Islet of Langerhans (tissue), 1 donor: ENCODE data around the gene LRIG1.
A peak's percentile ranks its signal among the peaks of the same experiment; 100 is the strongest.

ENCODE experiments used
- FAIRE-seq: peaks from one replicate; lab custom pipeline; 2011; peaks lifted over from hg19 to GRCh38; lab: Jason Lieb, UNC

The LRIG1 gene

DNA sequence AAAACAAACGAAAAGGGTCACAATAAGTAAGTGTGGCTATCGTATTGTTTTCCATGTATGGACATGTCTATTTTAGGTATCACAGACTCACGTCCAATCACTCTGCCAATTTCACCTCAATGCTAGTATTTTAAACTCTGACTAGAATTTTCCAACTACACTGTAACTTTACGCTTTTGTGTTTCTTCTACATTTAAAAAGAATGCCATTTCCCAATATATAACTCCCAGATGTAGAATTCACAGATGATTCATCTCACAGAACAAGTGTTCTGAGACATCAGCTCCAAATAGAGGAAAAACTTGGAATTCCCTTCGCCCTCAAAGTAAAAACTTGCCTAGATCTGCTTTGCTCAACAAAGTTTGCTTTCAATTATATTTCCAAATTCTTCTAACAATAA lies 14.2 kb downstream of the LRIG1 start:
- FAIRE-seq: peak; percentile 13

DNA sequence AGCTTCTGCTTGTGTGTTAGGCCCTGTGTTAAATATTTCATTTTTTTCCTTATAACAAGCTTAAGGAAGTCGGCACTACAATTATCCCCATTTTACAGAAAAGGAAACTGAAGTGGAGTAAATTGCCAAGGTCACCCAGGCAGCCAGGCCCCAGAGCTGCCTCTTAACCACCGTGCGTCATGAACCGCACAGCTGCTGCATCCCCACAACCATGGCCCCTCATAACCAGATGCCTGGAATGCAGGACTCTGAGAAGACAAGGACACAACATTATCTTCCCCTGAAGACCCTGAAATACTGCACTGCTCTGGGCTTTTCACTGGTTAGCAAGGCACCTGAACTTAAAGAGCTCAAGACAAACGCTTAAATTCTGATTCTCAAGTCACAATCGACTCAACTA lies 14.6 kb downstream of the LRIG1 start:
- no peak for FAIRE-seq

DNA sequence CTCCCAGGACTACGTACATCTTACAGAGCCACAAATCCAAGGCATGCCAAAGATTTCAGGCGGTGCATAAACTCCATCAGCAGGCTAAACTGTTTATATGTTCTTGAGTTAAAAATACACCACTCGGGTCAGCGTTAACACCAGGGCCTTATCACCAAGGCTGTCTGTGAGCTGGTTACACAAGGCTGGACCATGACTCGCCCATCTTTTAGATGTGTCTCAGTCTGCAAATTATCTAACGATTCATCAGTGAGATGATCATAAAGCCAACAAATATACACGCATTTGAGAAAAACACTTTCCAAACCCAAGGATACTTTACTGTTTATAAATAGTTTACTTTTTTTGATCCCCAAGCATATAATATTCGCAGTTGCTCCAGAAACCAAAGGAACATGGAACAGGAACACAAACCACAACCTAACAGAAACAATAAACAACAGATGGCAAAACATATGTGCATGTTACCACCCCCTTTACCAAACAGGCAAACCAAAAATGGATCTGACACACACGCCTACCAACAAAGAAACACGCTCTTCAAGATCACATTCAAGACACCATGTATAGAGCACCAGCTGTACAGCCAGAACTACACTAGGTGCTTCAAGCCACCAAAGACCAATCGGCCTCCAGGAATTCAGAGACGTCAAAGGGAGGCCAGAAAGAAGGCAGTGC lies 15.4 kb downstream of the LRIG1 start:
- FAIRE-seq: peak; percentile 82

DNA sequence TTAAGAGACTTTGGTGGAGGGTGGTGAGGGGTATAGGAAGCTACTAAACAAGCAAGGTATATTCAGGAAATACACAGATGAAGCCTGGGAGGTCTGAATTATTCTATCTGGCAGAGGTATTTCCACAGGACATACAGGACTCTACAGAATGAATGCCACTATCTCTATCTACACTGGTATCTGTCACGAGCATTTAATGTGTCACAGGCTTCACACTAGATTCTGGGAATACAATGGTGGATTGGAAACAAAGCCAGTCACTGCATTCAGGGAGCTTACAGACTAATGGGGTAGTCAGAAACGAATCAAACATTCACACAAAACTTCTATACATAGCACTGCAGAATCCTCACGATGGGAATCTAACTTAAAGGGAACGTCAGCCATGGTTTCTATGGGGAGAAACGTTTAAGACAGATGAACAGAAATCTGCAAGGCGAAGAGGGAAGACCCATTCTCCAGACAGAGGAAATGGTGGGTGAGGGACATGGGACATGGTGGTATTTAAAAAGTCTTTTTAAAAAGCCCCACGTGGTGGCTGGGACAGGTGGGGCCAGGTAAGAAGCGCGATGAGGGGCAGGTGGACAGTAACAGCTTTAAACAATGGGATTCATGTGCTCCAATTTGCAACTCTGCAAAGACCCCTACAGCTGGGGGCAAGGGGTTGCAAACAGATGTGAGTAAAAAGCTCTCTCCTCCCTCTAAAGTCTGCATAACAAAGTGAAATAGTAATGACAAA lies 16.5 kb downstream of the LRIG1 start:
- FAIRE-seq: no peak

DNA sequence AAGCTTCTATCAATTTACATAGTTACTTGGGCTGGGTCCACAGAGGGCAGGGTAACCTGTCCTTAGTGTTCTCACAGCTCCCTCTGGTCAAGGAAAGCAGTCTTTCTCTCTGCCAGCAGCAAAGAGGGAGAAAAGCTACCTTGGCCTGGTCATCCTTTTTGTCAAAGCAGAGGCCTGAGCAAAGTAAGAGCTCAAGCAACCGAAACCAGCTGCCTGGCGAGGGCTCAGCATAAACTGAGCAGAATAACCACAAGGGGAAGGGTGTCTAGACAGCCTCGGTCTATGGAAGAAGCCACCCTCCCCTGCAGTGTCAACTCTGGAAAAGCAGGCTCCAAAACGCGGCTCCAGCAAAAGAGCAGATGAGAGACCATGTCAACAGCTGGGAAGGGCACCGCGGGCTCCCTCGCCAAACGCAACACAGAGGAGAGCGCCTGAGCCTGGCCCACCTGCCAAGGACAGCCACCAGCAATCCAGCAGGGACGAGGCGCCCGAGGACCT lies 17.4 kb downstream of the LRIG1 start:
- FAIRE-seq: no peak

- no peak for FAIRE-seq
Measured at GRCh38 chr3:66483006-66483405, 17.8 kb downstream of the LRIG1 start.

GRCh38 chr3:66482018-66482404 lies 18.8 kb downstream of the LRIG1 start:
- FAIRE-seq: no peak

- peak; percentile 84 for FAIRE-seq
Measured at GRCh38 chr3:66481071-66482017, 19.5 kb downstream of the LRIG1 start.

DNA sequence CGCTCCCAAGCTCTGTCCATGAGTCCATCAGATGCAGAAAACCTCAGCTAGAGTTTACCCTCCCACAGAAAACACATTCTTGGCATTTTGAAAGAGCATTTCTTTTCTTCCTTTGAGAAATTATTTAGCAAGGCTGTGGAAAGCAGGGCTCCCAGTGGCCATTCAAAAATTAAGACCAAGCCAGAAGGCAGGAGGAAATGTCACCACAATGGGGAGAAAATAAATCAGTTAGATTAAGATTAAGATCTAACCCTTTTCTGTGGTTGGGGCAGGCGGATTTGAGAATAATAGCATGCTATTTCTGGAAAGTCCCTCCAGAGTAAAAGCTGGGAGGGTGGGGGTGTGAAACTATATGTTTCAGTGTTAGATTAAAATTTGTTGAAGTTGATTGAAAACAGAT lies 20.2 kb downstream of the LRIG1 start:
- FAIRE-seq: no peak

DNA sequence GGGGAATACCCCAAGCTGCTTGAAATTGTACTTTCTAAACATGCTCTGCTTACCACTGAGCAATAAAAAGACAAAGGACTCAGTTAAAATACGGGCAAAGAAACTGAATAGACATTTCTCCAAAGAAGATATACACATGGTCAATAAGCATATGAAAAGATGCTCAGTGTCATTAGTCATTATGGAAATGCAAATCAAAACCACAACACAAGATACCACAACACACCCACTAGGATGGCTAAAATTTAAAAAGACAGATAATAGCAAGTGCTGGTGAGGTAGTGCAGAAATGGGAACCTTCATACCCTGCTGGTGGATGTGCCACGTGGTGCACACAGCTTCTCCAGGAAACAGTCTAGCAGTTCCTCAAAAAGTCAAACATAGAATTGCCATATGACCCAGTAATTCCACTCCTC lies 21.3 kb downstream of the LRIG1 start:
- FAIRE-seq: no peak

- FAIRE-seq: no peak
Measured at GRCh38 chr3:66478960-66479359, 21.9 kb downstream of the LRIG1 start.

- no peak for FAIRE-seq
Measured at GRCh38 chr3:66477856-66478255, 23.0 kb downstream of the LRIG1 start.

- FAIRE-seq: peak; percentile 94
Measured at GRCh38 chr3:66476852-66477381, 23.9 kb downstream of the LRIG1 start.

- peak; percentile 45 for FAIRE-seq
Measured at GRCh38 chr3:66475386-66476020, 25.3 kb downstream of the LRIG1 start.

- no peak for FAIRE-seq
Measured at GRCh38 chr3:66473692-66474091, 27.1 kb downstream of the LRIG1 start.

DNA sequence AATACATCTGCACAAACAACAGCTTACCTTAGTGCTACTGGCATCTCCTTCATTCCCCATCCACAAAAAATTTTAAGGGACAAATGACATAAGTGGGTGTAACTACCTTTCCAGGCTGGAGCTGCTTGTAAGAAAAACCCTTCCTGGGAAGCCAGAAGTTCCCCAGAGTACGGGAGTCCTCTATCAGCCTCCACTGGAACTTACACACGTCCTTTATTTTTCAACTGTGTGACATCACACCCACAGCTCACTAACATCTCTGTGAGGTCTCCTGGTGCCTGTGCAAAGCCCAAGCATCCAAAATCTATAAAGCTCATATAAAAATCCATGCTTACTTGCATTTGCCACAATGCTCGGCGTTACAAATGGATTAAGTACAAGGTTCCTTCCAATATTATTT lies 27.6 kb downstream of the LRIG1 start:
- FAIRE-seq: no peak

GRCh38 chr3:66472313-66473134 lies 28.3 kb downstream of the LRIG1 start:
- no peak for FAIRE-seq

GRCh38 chr3:66470956-66471686 lies 29.7 kb downstream of the LRIG1 start:
- no peak for FAIRE-seq

DNA sequence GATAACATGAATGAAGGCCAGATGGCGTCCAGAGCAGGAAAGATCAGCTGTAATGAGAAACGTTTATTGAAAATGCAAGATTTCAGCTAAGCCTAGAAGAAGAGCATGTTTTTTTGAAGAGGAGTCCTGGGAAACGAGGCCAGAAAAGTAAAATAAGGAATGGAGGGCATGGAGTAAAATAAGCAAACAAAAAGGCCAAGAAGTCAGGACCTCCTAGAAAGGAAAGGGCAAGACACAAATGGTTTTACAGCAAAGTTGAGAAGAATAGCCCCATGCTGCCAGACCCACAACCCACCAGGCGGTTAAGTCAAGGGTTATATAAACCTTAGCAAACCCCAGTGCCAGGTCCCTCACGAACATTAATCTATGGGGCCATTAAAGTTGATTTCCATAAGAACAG lies 30.5 kb downstream of the LRIG1 start:
- no peak for FAIRE-seq

GRCh38 chr3:66469220-66469640 lies 31.6 kb downstream of the LRIG1 start:
- no peak for FAIRE-seq
